H1 (cell line): Measurements from ENCODE around the gene F2. TPM values are rescaled to one million over a fixed set of nuclear protein-coding genes. Genes with fewer than 3 reads are reported as not detected.

Experiments
- CTCF ChIA-PET: fragments of 300-600 bp; sonication (Branson Sonifier 250); formaldehyde crosslinking; loops from one replicate; lab custom pipeline; 2021; ENCODE audit not compliant: partially characterized antibody; lab: Charles Lee
- POLR2A ChIA-PET: fragments of 300-600 bp; sonication (Branson Sonifier 250); formaldehyde crosslinking; loops from one replicate; lab custom pipeline; 2021; ENCODE audit warnings: inconsistent platforms; ENCODE audit not compliant: partially characterized antibody; lab: Charles Lee
- DNase-seq, 2 experiments: peaks; one replicate each; pipeline versions ENCODE4 v3.0.0 to v3.0.0-alpha.2; 2010 to 2022; ENCODE audit warnings: low spot score in 2 of 2, low read depth in 1 of 2, mixed read lengths in 1 of 2
- FAIRE-seq: peaks from 2 replicates; lab custom pipeline; 2011; peaks lifted over from hg19 to GRCh38; lab: Jason Lieb, UNC
- H2AFZ ChIP-seq: 2 replicates; pipeline ENCODE4 v1.8.1; 2012; ENCODE audit warnings: low read length, inconsistent platforms
- H2AK5ac ChIP-seq: 2 replicates; pipeline ENCODE4 v1.6.1; 2013; ENCODE audit warnings: low read depth, low read length
- H2BK120ac ChIP-seq: replicated peaks from 2 replicates; pipeline ENCODE3; 2013; ENCODE audit warnings: low read depth, low read length, inconsistent platforms
- H2BK12ac ChIP-seq: 2 replicates; pipeline ENCODE4 v1.6.1; 2013; ENCODE audit warnings: low read depth, low read length
- H2BK15ac ChIP-seq: 2 replicates; pipeline ENCODE4 v1.6.1; 2013; ENCODE audit warnings: low read length
- H2BK20ac ChIP-seq: 2 replicates; pipeline ENCODE4 v1.6.1; 2013; ENCODE audit warnings: low read length
- H2BK5ac ChIP-seq: 2 replicates; pipeline ENCODE4 v1.6.1; 2013; ENCODE audit warnings: low read depth, low read length
- H3K14ac ChIP-seq: 2 replicates; pipeline ENCODE4 v1.6.1; 2013; ENCODE audit warnings: inconsistent platforms; ENCODE audit not compliant: insufficient read length
- H3K18ac ChIP-seq: 2 replicates; pipeline ENCODE4 v1.6.1; 2013; ENCODE audit warnings: low read length; ENCODE audit errors: extremely low read depth
- H3K23ac ChIP-seq: 2 replicates; pipeline ENCODE4 v1.6.1; 2013; ENCODE audit warnings: inconsistent platforms; ENCODE audit not compliant: insufficient read length
- H3K23me2 ChIP-seq: 2 replicates; pipeline ENCODE4 v1.6.1; 2013; ENCODE audit warnings: low read depth, low read length
- H3K27ac ChIP-seq: 2 replicates; pipeline ENCODE4 v1.6.1; 2011; ENCODE audit warnings: low read depth, low read length, inconsistent platforms
- H3K27me3 ChIP-seq, 4 experiments: replicated peaks in 1 of 4; 1 replicate in 1 of 4; 2 replicates in 3 of 4; pipeline versions ENCODE4 v1.6.1 to v1.8.1; 2011 to 2013; ENCODE audit warnings: low read length in 3 of 4, mild to moderate bottlenecking in 3 of 4, inconsistent platforms in 2 of 4, mixed read lengths in 2 of 4, moderate library complexity in 1 of 4; ENCODE audit not compliant: control insufficient read depth in 3 of 4, insufficient read depth in 3 of 4; ENCODE audit errors: extremely low read depth in 1 of 4
- H3K36me3 ChIP-seq, 4 experiments: 2 replicates each; pipeline versions ENCODE4 v1.6.1 to v1.8.1; 2011 to 2013; ENCODE audit warnings: mild to moderate bottlenecking in 4 of 4, low read length in 3 of 4, moderate library complexity in 2 of 4, control low read depth in 1 of 4, inconsistent platforms in 1 of 4; ENCODE audit not compliant: insufficient read depth in 4 of 4, control insufficient read depth in 2 of 4
- H3K4ac ChIP-seq: replicated peaks from 2 replicates; pipeline ENCODE3; 2013; ENCODE audit warnings: low read length, low read depth, mixed read lengths, inconsistent platforms; ENCODE audit not compliant: insufficient read length
- H3K4me1 ChIP-seq, 4 experiments: replicated peaks in 1 of 4; 1 replicate in 1 of 4; 2 replicates in 3 of 4; pipeline versions ENCODE4 v1.6.1 to v1.8.1; 2011 to 2013; ENCODE audit warnings: low read length in 3 of 4, inconsistent platforms in 2 of 4, mixed read lengths in 1 of 4; ENCODE audit not compliant: insufficient read depth in 4 of 4, control insufficient read depth in 3 of 4
- H3K4me2 ChIP-seq, 2 experiments: 2 replicates each; pipeline versions ENCODE4 v1.6.1 to v1.8.1; 2011 to 2013; ENCODE audit warnings: low read depth in 2 of 2, low read length in 2 of 2, control low read depth in 1 of 2, inconsistent platforms in 1 of 2, mild to moderate bottlenecking in 1 of 2; ENCODE audit not compliant: insufficient read depth in 1 of 2
- H3K4me3 ChIP-seq, 4 experiments: fragments of 200-600, 300-600 bp in 1 of 4; sonication (generic), shearing (Covaris generic), sonication (Bioruptor Twin) in 1 of 4; 2 replicates each; pipeline versions ENCODE4 v1.5.1 to v1.8.1; 2011 to 2016; ENCODE audit warnings: low read length in 4 of 4, low read depth in 3 of 4, control low read depth in 2 of 4, inconsistent platforms in 2 of 4, mild to moderate bottlenecking in 2 of 4, mixed read lengths in 1 of 4, moderate library complexity in 1 of 4; ENCODE audit not compliant: insufficient read depth in 2 of 4; ENCODE audit errors: extremely low read depth in 1 of 4
- H3K56ac ChIP-seq: replicated peaks from 2 replicates; pipeline ENCODE3; 2013; ENCODE audit warnings: low read depth, mild to moderate bottlenecking, mixed read lengths, low read length, inconsistent platforms; ENCODE audit not compliant: insufficient read length
- H3K79me1 ChIP-seq: 2 replicates; pipeline ENCODE4 v1.6.1; 2013; ENCODE audit warnings: low read depth, low read length, control low read depth
- H3K79me2 ChIP-seq, 2 experiments: 2 replicates each; pipeline versions ENCODE4 v1.6.1 to v1.8.1; 2012 to 2013; ENCODE audit warnings: low read length in 2 of 2, mild to moderate bottlenecking in 2 of 2, inconsistent platforms in 1 of 2; ENCODE audit not compliant: insufficient read depth in 2 of 2, control insufficient read depth in 1 of 2
- H3K9ac ChIP-seq, 4 experiments: replicated peaks in 1 of 4; 1 replicate in 1 of 4; 2 replicates in 3 of 4; pipeline versions ENCODE4 v1.6.1 to v1.8.1; 2011 to 2013; ENCODE audit warnings: low read depth in 3 of 4, low read length in 3 of 4, control low read depth in 2 of 4, mild to moderate bottlenecking in 2 of 4, moderate library complexity in 2 of 4, inconsistent platforms in 1 of 4; ENCODE audit errors: extremely low read depth in 1 of 4
- H3K9me3 ChIP-seq, 2 experiments: 2 replicates each; pipeline versions ENCODE4 v1.6.1 to v1.8.1; 2012 to 2013; ENCODE audit warnings: mild to moderate bottlenecking in 2 of 2, moderate library complexity in 2 of 2, control low read depth in 1 of 2, inconsistent platforms in 1 of 2, low read depth in 1 of 2, low read length in 1 of 2, mixed read lengths in 1 of 2; ENCODE audit not compliant: insufficient read depth in 2 of 2
- H4K20me1 ChIP-seq, 2 experiments: replicated peaks in 1 of 2; 2 replicates each; pipeline versions ENCODE3 to v1.8.1; 2011 to 2013; ENCODE audit warnings: inconsistent platforms in 2 of 2, low read length in 2 of 2, mild to moderate bottlenecking in 1 of 2; ENCODE audit not compliant: insufficient read depth in 2 of 2, control insufficient read depth in 1 of 2
- H4K5ac ChIP-seq: 2 replicates; pipeline ENCODE4 v1.6.1; 2013; ENCODE audit warnings: low read length, low read depth, mixed read lengths, inconsistent platforms; ENCODE audit not compliant: insufficient read length
- H4K8ac ChIP-seq: 2 replicates; pipeline ENCODE4 v1.8.0; 2013; ENCODE audit warnings: mild to moderate bottlenecking, moderate library complexity, low read length, inconsistent platforms; ENCODE audit not compliant: insufficient read depth; ENCODE audit errors: extremely low read depth
- H4K91ac ChIP-seq: replicated peaks from 2 replicates; pipeline ENCODE3; 2013; ENCODE audit warnings: low read length, mixed read lengths, inconsistent platforms; ENCODE audit not compliant: insufficient read length
- CREB1 ChIP-seq: IDR thresholded peaks from 2 replicates; pipeline ENCODE4 v1.6.1; 2012; ENCODE audit warnings: inconsistent platforms
- GTF2F1 ChIP-seq: IDR thresholded peaks from 2 replicates; pipeline ENCODE4 v1.6.1; 2012; ENCODE audit warnings: low read depth, low read length, improper control_type of control experiment, borderline replicate concordance
- WGBS, 2 experiments: shearing (Covaris generic) in 1 of 2; methylation state at CpG; one replicate each; pipeline versions ENCODE4 v1.1.6 to v1.1.7; 2013 to 2015; ENCODE audit warnings: low lambda C conversion rate in 2 of 2, mixed read lengths in 2 of 2, inconsistent platforms in 1 of 2, low coverage in 1 of 2, missing lambda C conversion rate in 1 of 2; ENCODE audit not compliant: insufficient replicate concordance in 2 of 2, insufficient coverage in 1 of 2, insufficient read length in 1 of 2; ENCODE audit errors: extremely low coverage in 1 of 2, missing lambda C conversion rate in 1 of 2; 5-methylcytosine and 5-hydroxymethylcytosine counted together
- polyA plus RNA-seq, 7 experiments: library from polyadenylated mRNA; depleted of rRNA in 3 of 7; stranded (reverse) in 5 of 7; unstranded in 2 of 7; fragments of >200 nt in 5 of 7; fragments of 200-250 nt in 2 of 7; gene quantifications; 1 replicate in 5 of 7; 2 replicates in 1 of 7; 4 replicates in 1 of 7; pipeline versions ENCODE4 v1.2.1 to v1.2.3, GENCODE V29; 2011 to 2013; ENCODE audit warnings: missing spikeins in 2 of 7, mixed read lengths in 2 of 7
- total RNA-seq: library from RNA; stranded (reverse); fragmentation: NEBNext Ultra II Directional; extraction: Animal tissue kit (Norgen Biotek cat#: 25700); gene quantifications from 2 replicates; pipeline ENCODE4 v1.2.1, GENCODE V29; 2021

F2 gene
- total and polyA plus RNA-seq, 2 of the 8 experiments (the other 6 are each of a cell fraction or from before 2014, with no cell fraction given), result 0.11 TPM; not detected in 1

DNA sequence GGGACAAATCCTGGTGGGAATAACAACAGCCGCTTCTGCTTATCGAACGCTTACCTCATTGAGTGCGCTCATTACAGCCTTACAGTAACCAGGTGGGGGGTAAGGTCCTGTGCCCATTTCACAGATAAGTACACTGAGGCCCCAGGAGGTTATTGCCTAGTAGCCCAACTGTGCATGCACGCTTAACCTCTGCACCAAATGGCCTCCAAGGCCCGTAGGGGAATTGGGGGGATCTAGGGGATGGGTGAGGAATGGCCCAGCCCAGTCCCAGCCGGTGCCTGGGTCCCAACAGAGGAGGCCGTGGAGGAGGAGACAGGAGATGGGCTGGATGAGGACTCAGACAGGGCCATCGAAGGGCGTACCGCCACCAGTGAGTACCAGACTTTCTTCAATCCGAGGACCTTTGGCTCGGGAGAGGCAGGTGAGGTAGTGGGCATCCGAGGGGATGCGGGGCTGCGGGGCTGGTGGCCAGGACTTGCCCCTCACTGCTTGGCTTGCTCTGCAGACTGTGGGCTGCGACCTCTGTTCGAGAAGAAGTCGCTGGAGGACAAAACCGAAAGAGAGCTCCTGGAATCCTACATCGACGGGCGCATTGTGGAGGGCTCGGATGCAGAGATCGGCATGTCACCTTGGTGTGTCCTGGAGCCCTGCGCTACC is 7.3 kb downstream of the F2 start:
- CTCF ChIA-PET, result interaction anchor here (0.9 to 1.4 kb wide), 3 partner anchors 8 to 55 kb away, joined by 3 to 5 read pairs (median 3); no protein-coding TSS in a partner anchor
- DNase-seq, result no peak

More for the DNA sequence above, 7.3 kb downstream of the F2 start:
- Histone ChIP-seq H2BK12ac (no peak overlapping the region), H3K27ac (no peak overlapping the region), H3K9me3 (no peaks in the 10 kb centered on the region), H3K36me3 (no peaks in the 10 kb centered on the region), H3K9ac (no peak overlapping the region; a peak in 1 of 7 replicates), H3K4ac (no peak overlapping the region), H3K79me1 (no peaks in the 10 kb centered on the region), H4K91ac (no peak overlapping the region), H3K4me1 (peaks cover 0 to 3% (median under 1%) of the 10 kb centered on the region in 4 experiments; a peak in 2 of 7 replicates), H3K23me2 (no peaks in the 10 kb centered on the region), H3K18ac (no peak overlapping the region), H2BK120ac (no peak overlapping the region), H2AK5ac (no peak overlapping the region), H3K23ac (no peak overlapping the region), H3K4me2 (no peak overlapping the region), H3K27me3 (no peaks in the 10 kb centered on the region), H3K79me2 (no peaks in the 10 kb centered on the region), H3K14ac (no peak overlapping the region), H4K20me1 (no peaks in the 10 kb centered on the region), H3K56ac (no peak overlapping the region), H2BK15ac (no peak overlapping the region), H2BK20ac (no peak overlapping the region), H4K5ac (no peak overlapping the region), H2AFZ (no peak overlapping the region), H4K8ac (peak overlapping the region; percentile 25; the same call in 1 of the 2 replicates), H2BK5ac (no peak overlapping the region), H3K4me3 (no peak overlapping the region)
- TF ChIP-seq CREB1 (no peak), GTF2F1 (no peak)
- 92% methylated on average over 26 of the region's 26 CpGs; no CpG with 5 or more reads in 1 of the 2 experiments for WGBS, 2 experiments
- FAIRE-seq, result no peak
- POLR2A ChIA-PET, result interaction anchor here (0.6 to 2.0 kb wide), 3 partner anchors 12 to 180 kb away, joined by 3 to 4 read pairs (median 3); no protein-coding TSS in a partner anchor
